HuH-7 (cell line): Measurements from ENCODE around the gene RABGAP1L.
"Not testable (repeated sequence)": the region's sequence is repeated elsewhere in the genome, so short reads cannot be mapped to it uniquely, and the experiment has no call there.

Experiments used
- DNase-seq: peaks from one replicate; pipeline ENCODE4 v3.0.0; 2011; ENCODE audit warnings: low spot score

The RABGAP1L gene

DNA sequence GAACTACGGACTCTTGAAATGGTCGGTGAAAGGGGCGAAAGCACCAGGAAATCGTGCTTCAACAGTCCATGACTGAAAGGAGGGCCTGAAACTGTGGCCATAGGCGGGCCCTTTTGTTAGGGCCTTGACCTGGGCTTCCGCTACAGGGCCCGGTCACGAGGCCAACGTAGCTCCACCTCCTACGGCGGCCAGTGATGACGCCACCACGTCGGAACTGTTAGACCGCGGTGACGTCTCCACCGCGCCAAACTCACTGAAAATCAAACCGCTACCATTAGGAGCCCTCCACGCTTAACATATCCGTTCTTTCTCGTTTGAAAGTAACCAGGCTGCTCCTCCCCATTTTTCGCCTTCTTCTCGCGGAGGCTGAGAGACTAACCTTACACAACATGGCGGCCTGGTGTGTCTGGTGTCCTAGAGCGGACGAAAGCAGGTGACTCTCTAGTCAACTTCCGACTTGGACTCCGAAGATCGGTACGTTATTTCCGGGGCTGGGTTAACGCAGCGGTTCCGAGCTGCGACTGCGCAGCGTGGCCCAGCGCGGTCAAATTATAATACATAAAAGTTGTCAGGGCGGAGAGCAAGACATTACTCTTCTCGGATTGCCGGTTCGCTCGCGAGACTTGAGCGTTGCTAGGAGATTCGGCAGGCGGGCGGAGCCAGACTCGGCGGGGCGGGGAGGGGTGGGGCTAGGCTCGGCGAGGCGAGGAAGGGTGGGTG, 840.1 kb downstream of the RABGAP1L start:
- DNase-seq: peak; percentile 76

DNA sequence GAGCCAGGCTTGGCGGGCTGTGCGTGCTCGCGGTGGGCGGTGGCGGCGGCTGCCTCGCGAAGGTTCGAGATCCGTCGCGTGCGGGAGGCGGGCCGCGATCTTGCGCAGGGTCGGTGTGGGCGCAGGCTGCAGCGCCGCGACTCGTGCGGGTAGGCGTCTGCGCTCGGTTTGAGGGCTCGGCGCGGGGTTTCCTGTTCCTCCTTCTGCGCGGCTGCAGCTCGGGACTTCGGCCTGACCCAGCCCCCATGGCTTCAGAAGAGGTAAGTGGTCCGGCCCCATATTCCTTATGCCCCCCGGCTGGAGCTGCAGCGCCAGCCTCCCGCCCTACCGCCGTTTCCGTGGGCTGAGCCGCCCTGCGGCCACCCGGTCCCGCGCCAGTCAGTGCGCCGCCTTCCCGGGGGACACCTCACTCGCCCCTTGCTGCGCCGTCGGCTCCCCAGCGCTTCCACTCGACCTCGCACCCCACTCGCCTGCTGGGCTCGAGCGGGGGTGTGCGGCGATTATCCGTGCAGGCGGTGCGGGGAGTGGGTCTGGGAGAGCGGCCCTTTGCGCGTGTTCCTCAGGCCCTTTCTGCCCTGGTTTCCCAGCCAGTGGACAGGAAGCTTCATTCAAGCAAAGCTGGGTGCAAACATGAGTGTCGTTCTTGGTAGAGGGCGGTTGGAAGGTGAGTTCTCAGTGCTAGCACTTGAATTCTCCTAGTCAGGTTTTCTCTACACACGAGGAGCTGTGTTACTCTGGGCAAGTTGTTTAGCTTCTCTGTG, 840.8 kb downstream of the RABGAP1L start, which contains the start of gene CACYBP:
TSS of gene CACYBP (plus strand) at position 12 of the 761 bp plus-strand sequence. CDS start at position 246, 234 bp downstream.
- DNase-seq: peak; percentile 70

GRCh38 chr1:175000697-175001187, 841.4 kb downstream of the RABGAP1L start:
- no peak for DNase-seq

- DNase-seq: no peak
These were observed 843.7 kb downstream of the RABGAP1L start for GRCh38 chr1:175002910-175003517.

- DNase-seq: no peak
These were observed 844.2 kb downstream of the RABGAP1L start for GRCh38 chr1:175003521-175003920.

- DNase-seq: no peak
These were observed 845.9 kb downstream of the RABGAP1L start for GRCh38 chr1:175005085-175005783.

GRCh38 chr1:175009532-175009931, 850.2 kb downstream of the RABGAP1L start:
- no peak for DNase-seq

DNA sequence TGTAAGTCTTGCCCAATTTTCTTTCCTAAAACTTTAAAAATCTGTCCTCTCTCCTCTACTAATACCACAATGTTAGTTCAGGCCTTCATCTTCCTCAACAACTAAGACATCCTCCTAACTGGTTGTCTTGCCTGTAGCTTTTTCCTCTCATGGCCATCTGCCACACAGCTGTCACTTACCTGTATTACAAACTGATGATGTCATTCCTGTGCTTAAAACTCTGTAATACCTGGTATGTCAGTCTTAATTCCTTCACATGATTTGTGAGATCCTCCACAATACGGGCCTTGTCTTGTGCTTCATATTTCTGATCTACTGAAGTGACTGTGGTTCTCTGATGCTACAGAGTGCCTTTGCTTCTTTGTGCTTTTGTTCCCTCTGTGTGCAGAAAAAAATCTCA, 854.1 kb downstream of the RABGAP1L start:
- DNase-seq: no peak

- DNase-seq: no peak
These were observed 855.9 kb downstream of the RABGAP1L start for GRCh38 chr1:175015243-175015642.

GRCh38 chr1:175019524-175019923, 860.2 kb downstream of the RABGAP1L start:
- DNase-seq: no peak

- peak; percentile 77 for DNase-seq
These were observed 864.0 kb downstream of the RABGAP1L start, which contains the start of gene MRPS14 for GRCh38 chr1:175023043-175023921. Gene MRPS14 (minus strand): TSS chr1:175023425. CDS start chr1:175023408, 17 bp downstream.

- DNase-seq: not testable (repeated sequence)
These were observed 864.6 kb downstream of the RABGAP1L start for GRCh38 chr1:175023922-175024242.

GRCh38 chr1:175024773-175025172, 865.5 kb downstream of the RABGAP1L start:
- no peak for DNase-seq

- no peak for DNase-seq
These were observed 874.6 kb downstream of the RABGAP1L start for GRCh38 chr1:175033953-175034352.

DNA sequence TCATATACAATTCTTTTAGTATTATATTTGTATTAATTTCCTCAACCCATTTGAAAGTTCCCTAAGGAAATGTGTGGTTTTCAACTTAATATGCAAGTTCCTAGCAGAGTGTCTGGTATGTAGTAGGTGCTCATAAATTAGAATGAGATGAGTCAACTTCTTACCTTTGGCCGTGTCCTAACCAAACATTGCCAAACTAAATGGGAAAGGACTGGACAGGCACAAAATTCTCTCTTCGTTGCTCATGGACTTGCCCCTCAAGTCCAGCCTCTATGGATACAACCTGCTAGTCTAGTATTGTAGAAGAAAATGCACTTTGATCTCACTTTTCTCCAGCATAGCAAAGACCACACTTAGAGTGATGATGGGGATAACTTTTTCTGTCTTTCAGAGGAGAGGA, 875.5 kb downstream of the RABGAP1L start:
- no peak for DNase-seq

DNA sequence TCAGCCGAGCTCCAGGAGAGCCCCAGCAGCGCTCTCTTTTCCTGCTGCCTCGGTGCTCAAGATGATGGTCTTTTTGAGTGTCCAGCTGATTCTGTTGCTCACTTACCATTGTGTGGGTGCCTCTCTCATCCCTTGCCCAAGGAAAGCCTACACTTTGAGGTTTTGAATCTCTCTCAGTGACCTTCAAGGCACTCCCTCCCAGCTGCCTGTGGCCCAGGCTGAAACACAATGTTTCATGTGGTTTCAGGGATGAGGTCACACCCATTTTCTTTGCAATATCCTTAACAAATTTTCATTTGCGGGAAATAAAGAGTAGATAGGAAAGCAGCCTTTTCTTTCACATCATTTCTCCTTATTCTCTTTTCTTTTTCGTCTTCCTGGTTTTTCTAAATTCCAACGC, 876.5 kb downstream of the RABGAP1L start:
- no peak for DNase-seq

DNA sequence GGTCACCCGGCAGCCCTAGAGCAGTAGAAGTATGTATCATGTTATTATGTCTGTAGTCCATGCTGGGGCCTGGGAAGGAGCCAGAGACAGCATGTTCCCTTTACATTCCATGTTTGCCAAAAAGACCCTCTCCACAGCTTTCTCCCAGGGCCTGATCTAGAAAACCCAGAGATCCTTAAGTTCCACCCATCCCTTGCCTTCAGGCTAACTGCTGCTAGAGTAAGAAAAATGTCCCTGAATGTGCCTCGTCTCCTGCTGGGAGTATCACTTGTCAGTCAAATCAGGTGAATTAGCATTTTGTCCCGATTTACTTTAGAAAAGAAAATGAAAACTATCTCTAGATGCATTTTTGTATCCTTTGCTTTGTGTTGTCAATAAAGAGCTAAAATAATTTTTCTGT, 877.2 kb downstream of the RABGAP1L start:
- no peak for DNase-seq

DNA sequence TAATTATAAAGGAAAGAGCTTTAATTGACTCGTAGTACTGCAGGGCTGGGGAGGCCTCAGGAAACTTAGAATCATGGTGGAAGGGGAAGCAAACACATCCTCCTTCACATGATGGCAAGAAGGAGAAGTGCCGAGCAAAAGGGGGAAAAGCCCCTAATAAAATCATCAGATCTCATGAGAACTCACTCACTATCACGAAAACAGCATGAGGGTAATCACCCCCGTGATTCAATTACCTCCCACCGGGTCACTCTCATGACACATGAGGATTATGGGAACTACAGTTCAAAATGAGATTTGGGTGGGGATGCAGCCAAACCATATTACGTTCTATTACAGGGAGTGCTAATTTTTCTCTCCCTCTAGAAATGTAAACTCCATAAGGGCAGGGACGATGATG, 878.1 kb downstream of the RABGAP1L start:
- DNase-seq: no peak

GRCh38 chr1:175040324-175040879, 881.1 kb downstream of the RABGAP1L start:
- DNase-seq: no peak

- no peak for DNase-seq
These were observed 883.3 kb downstream of the RABGAP1L start for GRCh38 chr1:175042650-175043049.

DNA sequence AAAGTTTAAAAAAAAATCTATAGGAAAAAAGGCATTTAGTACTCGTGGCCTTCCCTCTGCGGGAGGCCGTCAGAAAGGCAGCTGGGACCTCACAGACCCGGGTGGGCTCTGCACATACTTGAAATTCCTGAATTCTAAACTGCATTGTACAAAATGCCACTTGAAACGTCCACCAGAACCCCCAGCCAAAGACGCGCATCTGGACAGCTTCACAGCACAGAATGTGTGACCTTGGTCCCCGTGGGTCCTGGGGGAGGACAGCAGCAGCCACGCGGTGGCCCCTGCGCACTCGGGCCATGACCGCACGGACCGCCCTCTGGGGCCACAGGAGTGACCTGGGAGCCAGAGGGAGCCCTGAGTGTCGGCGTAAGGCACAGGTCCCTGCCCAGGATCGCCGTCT, 884.5 kb downstream of the RABGAP1L start:
- DNase-seq: no peak
